WTC11 (cell line): Measurements from ENCODE around the gene SCGB1A1. TPM values are rescaled to one million over a fixed set of nuclear protein-coding genes. Genes with fewer than 3 reads are reported as not detected.

Experiments
- ATAC-seq: fragments of 200-7000 bp; cut with Tn5 transposase; 2 replicates; pipeline ENCODE4 v1.10.0; 2021; ENCODE audit warnings: mild to moderate bottlenecking, moderate library complexity
- CTCF ChIA-PET: fragments of 300-600 bp; sonication (Branson Sonifier 250); formaldehyde crosslinking; loops from one replicate; lab custom pipeline; 2021; ENCODE audit warnings: antibody characterized with exemption; lab: Charles Lee
- POLR2A ChIA-PET: fragments of 350-600 bp; sonication (Branson Sonifier 250); formaldehyde crosslinking; loops from one replicate; lab custom pipeline; 2021; ENCODE audit warnings: antibody characterized with exemption; lab: Charles Lee
- DNase-seq: peaks from one replicate; pipeline ENCODE4 v3.0.0; 2021; ENCODE audit warnings: low spot score
- H3K27ac Mint-ChIP-seq: 2 replicates; pipeline ENCODE4 v1.8.0; 2021; ENCODE audit warnings: mixed read lengths
- H3K27me3 Mint-ChIP-seq: 2 replicates; pipeline ENCODE4 v1.8.0; 2021; ENCODE audit warnings: low read depth, mild to moderate bottlenecking, moderate library complexity, mixed read lengths
- H3K36me3 Mint-ChIP-seq: 2 replicates; pipeline ENCODE4 v1.8.0; 2021; ENCODE audit warnings: mixed read lengths
- H3K4me1 Mint-ChIP-seq: 2 replicates; pipeline ENCODE4 v1.8.0; 2022; ENCODE audit warnings: mixed read lengths
- H3K4me3 Mint-ChIP-seq: 2 replicates; pipeline ENCODE4 v1.8.0; 2021; ENCODE audit warnings: mild to moderate bottlenecking, moderate library complexity, mixed read lengths
- H3K9me3 Mint-ChIP-seq: 2 replicates; pipeline ENCODE4 v1.8.0; 2021; ENCODE audit warnings: mixed read lengths
- AFF4 ChIP-seq: sonication (generic); formaldehyde crosslinking; IDR thresholded peaks from 2 replicates; pipeline ENCODE4 v1.8.1; 2023; ENCODE audit warnings: mild to moderate bottlenecking, missing genetic modification reagents, borderline replicate concordance
- GABPB1 ChIP-seq: sonication (generic); formaldehyde crosslinking; IDR thresholded peaks from 2 replicates; pipeline ENCODE4 v1.8.1; 2023; ENCODE audit warnings: mild to moderate bottlenecking, missing genetic modification reagents
- HMGA2 ChIP-seq: fragments of 250-450 bp; sonication (Bioruptor Pico); IDR thresholded peaks from 2 replicates; pipeline ENCODE4 v1.4.0; 2021; ENCODE audit warnings: mild to moderate bottlenecking, moderate library complexity
- KAT7 ChIP-seq: sonication (generic); formaldehyde crosslinking; IDR thresholded peaks from 2 replicates; pipeline ENCODE4 v1.8.1; 2023; ENCODE audit warnings: missing genetic modification reagents, mild to moderate bottlenecking, borderline replicate concordance
- STAT6 ChIP-seq: sonication (generic); formaldehyde crosslinking; conservative IDR thresholded peaks from 2 replicates; pipeline ENCODE4 v1.8.1; 2023; ENCODE audit warnings: mild to moderate bottlenecking, low read depth, missing genetic modification reagents, moderate library complexity
- ZNF219 ChIP-seq: sonication (generic); formaldehyde crosslinking; IDR thresholded peaks from 2 replicates; pipeline ENCODE4 v1.8.0; 2023; ENCODE audit warnings: missing genetic modification reagents, mild to moderate bottlenecking, borderline replicate concordance
- ZNF232 ChIP-seq: sonication (generic); formaldehyde crosslinking; IDR thresholded peaks from 2 replicates; pipeline ENCODE4 v1.8.0; 2022; ENCODE audit warnings: mild to moderate bottlenecking, missing genetic modification reagents
- ZNF416 ChIP-seq: fragments of 250-450 bp; sonication (Bioruptor Pico); IDR thresholded peaks from 2 replicates; pipeline ENCODE4 v1.9.0; 2021; ENCODE audit warnings: mild to moderate bottlenecking, inconsistent platforms
- ZNF671 ChIP-seq: fragments of 250-450 bp; sonication (Bioruptor Pico); IDR thresholded peaks from 2 replicates; pipeline ENCODE4 v1.8.0; 2021; ENCODE audit warnings: mild to moderate bottlenecking
- total RNA-seq: library from RNA; stranded (reverse); gene quantifications from 3 replicates; pipeline ENCODE4 v1.2.3, GENCODE V29; 2021
- TF ChIP-seq, protein P1 (sequence below): fragments of 250-450 bp; sonication (Bioruptor Pico); IDR thresholded peaks from 2 replicates; pipeline ENCODE4 v1.9.0; 2021; ENCODE audit warnings: mild to moderate bottlenecking
- TF ChIP-seq, protein P2 (sequence below): sonication (generic); formaldehyde crosslinking; IDR thresholded peaks from 2 replicates; pipeline ENCODE4 v1.8.0; 2022; ENCODE audit warnings: mild to moderate bottlenecking, missing genetic modification reagents
- TF ChIP-seq, protein P3 (sequence below): sonication (generic); formaldehyde crosslinking; IDR thresholded peaks from 2 replicates; pipeline ENCODE4 v1.8.0; 2022; ENCODE audit warnings: mild to moderate bottlenecking, missing genetic modification reagents

SCGB1A1 gene
- total RNA-seq, 1 experiment from 2014 or later: 1.2 TPM

DNA sequence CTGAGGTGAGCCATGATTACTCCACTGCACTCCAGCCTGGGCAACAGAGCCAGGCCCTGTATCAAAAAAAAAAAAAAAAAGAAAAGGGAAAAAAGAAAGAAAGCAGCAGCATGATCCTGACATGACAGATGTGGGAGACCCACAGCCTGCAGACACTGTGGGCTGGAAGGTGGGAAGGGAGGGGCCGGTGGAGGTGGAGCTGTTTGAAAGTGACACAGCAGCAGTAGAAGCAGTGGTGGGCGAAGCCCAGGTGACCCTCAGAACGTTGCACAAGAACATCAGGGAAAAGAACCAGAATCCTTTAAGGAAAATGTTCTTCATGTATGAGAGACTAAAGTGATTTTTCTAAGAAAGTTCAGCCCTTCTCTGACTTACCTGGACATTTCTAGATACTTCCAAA lies 26.3 kb upstream of the SCGB1A1 start (continued):
- TF ChIP-seq ZNF219: no peak

GRCh38 chr11:62393061-62393611 lies 25.7 kb upstream of the SCGB1A1 start:
- ChIA-PET POLR2A (interaction anchor here (0.5 kb wide), 1 partner anchor 279 kb away, joined by 3 read pairs; the partner anchor contains the start of gene LBHD1), CTCF (interaction anchor here (0.6 to 5.9 kb wide), 7 partner anchors 12 to 413 kb away, joined by 3 to 279 read pairs (median 7); partner anchors contain the start of gene AHNAK)
- DNase-seq: no peak
- H3K27ac Mint-ChIP-seq: no peak overlapping the region
- ATAC-seq: no peak
- H3K4me1 Mint-ChIP-seq: peaks cover 16% of the 10 kb centered on the region
- no peaks in the 10 kb centered on the region for H3K27me3 Mint-ChIP-seq
- no peaks in the 10 kb centered on the region for H3K9me3 Mint-ChIP-seq
- no peaks in the 10 kb centered on the region for H3K36me3 Mint-ChIP-seq
- H3K4me3 Mint-ChIP-seq: no peak overlapping the region
- no peak for TF ChIP-seq ZNF232 (CRISPR knock-in tag)
- TF ChIP-seq, protein P1, sequence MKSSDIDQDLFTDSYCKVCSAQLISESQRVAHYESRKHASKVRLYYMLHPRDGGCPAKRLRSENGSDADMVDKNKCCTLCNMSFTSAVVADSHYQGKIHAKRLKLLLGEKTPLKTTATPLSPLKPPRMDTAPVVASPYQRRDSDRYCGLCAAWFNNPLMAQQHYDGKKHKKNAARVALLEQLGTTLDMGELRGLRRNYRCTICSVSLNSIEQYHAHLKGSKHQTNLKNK: no peak
- no peak for TF ChIP-seq ZNF671
- TF ChIP-seq AFF4 (CRISPR knock-in tag): no peak
- no peak for TF ChIP-seq STAT6
- TF ChIP-seq, protein P2, sequence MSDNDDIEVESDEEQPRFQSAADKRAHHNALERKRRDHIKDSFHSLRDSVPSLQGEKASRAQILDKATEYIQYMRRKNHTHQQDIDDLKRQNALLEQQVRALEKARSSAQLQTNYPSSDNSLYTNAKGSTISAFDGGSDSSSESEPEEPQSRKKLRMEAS (CRISPR knock-in tag): no peak
- no peak for TF ChIP-seq KAT7
- TF ChIP-seq ZNF416 (CRISPR knock-in tag): no peak
- no peak for TF ChIP-seq GABPB1 (CRISPR knock-in tag)
- TF ChIP-seq, all 79 proteins: peak for 0

GRCh38 chr11:62393735-62394134 lies 25.1 kb upstream of the SCGB1A1 start:
- no peaks in the 10 kb centered on the region for H3K36me3 Mint-ChIP-seq
- ChIA-PET POLR2A (no interaction called here), CTCF (interaction anchor here (2.0 to 5.9 kb wide), 5 partner anchors 11 to 158 kb away, joined by 25 to 279 read pairs (median 61); partner anchors contain the start of gene AHNAK)
- H3K4me3 Mint-ChIP-seq: no peak overlapping the region
- DNase-seq (no peak), ATAC-seq (no peak)
- TF ChIP-seq, protein P3, sequence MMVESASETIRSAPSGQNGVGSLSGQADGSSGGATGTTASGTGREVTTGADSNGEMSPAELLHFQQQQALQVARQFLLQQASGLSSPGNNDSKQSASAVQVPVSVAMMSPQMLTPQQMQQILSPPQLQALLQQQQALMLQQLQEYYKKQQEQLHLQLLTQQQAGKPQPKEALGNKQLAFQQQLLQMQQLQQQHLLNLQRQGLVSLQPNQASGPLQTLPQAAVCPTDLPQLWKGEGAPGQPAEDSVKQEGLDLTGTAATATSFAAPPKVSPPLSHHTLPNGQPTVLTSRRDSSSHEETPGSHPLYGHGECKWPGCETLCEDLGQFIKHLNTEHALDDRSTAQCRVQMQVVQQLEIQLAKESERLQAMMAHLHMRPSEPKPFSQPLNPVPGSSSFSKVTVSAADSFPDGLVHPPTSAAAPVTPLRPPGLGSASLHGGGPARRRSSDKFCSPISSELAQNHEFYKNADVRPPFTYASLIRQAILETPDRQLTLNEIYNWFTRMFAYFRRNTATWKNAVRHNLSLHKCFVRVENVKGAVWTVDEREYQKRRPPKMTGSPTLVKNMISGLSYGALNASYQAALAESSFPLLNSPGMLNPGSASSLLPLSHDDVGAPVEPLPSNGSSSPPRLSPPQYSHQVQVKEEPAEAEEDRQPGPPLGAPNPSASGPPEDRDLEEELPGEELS (CRISPR knock-in tag): no peak
- TF ChIP-seq HMGA2: peak; percentile 53; the same call in 1 of the 2 replicates
- no peaks in the 10 kb centered on the region for H3K9me3 Mint-ChIP-seq
- H3K27me3 Mint-ChIP-seq: no peaks in the 10 kb centered on the region
- peaks cover 21% of the 10 kb centered on the region for H3K4me1 Mint-ChIP-seq
- no peak overlapping the region for H3K27ac Mint-ChIP-seq
